ENCODE results near the gene PLPP6.

DNA sequence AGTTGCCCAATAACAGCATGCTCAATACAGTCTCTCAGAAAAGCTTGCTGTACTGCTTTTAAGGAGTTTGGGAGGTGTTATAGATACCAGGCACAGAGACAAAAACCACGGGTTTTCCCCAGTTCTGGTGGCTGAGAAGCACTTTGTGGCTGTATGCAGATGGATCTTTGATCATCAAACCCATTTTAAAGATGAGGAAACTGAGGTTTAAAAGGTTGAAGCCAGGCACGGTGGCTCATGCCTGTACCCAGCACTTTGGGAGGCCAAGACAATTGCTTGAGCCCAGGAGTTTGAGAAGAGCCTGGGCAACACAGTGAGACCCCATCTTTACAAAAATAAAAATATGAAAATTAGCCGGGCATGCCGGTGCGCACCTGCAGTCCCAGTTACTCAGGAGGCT, 46.3 kb upstream of the PLPP6 start:
- TF ChIP-seq, protein P1, sequence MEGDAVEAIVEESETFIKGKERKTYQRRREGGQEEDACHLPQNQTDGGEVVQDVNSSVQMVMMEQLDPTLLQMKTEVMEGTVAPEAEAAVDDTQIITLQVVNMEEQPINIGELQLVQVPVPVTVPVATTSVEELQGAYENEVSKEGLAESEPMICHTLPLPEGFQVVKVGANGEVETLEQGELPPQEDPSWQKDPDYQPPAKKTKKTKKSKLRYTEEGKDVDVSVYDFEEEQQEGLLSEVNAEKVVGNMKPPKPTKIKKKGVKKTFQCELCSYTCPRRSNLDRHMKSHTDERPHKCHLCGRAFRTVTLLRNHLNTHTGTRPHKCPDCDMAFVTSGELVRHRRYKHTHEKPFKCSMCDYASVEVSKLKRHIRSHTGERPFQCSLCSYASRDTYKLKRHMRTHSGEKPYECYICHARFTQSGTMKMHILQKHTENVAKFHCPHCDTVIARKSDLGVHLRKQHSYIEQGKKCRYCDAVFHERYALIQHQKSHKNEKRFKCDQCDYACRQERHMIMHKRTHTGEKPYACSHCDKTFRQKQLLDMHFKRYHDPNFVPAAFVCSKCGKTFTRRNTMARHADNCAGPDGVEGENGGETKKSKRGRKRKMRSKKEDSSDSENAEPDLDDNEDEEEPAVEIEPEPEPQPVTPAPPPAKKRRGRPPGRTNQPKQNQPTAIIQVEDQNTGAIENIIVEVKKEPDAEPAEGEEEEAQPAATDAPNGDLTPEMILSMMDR (IDR thresholded peaks at IDR 0.05), result no peak
- no peak for TF ChIP-seq POLR2AphosphoS5 (IDR thresholded peaks at IDR 0.05; ENCODE audit: low read depth, low read length)
- TF ChIP-seq, protein P2, sequence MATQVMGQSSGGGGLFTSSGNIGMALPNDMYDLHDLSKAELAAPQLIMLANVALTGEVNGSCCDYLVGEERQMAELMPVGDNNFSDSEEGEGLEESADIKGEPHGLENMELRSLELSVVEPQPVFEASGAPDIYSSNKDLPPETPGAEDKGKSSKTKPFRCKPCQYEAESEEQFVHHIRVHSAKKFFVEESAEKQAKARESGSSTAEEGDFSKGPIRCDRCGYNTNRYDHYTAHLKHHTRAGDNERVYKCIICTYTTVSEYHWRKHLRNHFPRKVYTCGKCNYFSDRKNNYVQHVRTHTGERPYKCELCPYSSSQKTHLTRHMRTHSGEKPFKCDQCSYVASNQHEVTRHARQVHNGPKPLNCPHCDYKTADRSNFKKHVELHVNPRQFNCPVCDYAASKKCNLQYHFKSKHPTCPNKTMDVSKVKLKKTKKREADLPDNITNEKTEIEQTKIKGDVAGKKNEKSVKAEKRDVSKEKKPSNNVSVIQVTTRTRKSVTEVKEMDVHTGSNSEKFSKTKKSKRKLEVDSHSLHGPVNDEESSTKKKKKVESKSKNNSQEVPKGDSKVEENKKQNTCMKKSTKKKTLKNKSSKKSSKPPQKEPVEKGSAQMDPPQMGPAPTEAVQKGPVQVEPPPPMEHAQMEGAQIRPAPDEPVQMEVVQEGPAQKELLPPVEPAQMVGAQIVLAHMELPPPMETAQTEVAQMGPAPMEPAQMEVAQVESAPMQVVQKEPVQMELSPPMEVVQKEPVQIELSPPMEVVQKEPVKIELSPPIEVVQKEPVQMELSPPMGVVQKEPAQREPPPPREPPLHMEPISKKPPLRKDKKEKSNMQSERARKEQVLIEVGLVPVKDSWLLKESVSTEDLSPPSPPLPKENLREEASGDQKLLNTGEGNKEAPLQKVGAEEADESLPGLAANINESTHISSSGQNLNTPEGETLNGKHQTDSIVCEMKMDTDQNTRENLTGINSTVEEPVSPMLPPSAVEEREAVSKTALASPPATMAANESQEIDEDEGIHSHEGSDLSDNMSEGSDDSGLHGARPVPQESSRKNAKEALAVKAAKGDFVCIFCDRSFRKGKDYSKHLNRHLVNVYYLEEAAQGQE (IDR thresholded peaks at IDR 0.05; ENCODE audit: insufficient read depth in 1 of 2, low read depth in 2 of 2, low read length in 1 of 2), result no peak
